Gastrocnemius medialis (tissue), 4 donors: Measurements from ENCODE around the gene MACROD2.

Source experiments
- POLR2A ChIP-seq, 2 donors: fragments of 450-650 bp; IDR thresholded peaks; one replicate each; pipeline ENCODE4 v1.6.1; 2017; ENCODE audit warnings: antibody characterized with exemption in 2 of 2, mild to moderate bottlenecking in 2 of 2, moderate library complexity in 2 of 2
- TF ChIP-seq, protein P1 (sequence below), 5 experiments: fragments of 450-650 bp in 3 of 5; fragments of 200-600 bp in 2 of 5; sonication (generic) in 2 of 5; IDR thresholded peaks in 4 of 5; conservative IDR thresholded peaks in 1 of 5; 1 replicate in 4 of 5; 2 replicates in 1 of 5; pipeline ENCODE4 v1.5.1; 2016 to 2019; ENCODE audit warnings: antibody characterized with exemption in 5 of 5, mild to moderate bottlenecking in 3 of 5, moderate library complexity in 3 of 5

DNA sequence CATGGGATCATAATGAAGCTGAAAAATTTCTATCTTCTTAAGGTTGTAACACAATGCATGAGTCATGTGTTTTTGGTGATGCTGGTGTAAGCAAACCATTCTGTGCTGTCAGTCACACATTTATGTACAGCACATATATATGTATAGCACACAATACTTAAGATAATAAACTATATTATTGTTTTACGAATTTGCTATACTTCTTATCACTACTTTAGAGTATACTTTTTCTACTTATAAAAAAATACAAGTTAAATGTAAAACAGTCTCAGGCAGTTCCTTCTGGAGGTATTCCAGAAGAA, 1262.2 kb downstream of the MACROD2 start:
- TF ChIP-seq POLR2A (IDR thresholded peaks at IDR 0.05) = no peak
- TF ChIP-seq, protein P1, sequence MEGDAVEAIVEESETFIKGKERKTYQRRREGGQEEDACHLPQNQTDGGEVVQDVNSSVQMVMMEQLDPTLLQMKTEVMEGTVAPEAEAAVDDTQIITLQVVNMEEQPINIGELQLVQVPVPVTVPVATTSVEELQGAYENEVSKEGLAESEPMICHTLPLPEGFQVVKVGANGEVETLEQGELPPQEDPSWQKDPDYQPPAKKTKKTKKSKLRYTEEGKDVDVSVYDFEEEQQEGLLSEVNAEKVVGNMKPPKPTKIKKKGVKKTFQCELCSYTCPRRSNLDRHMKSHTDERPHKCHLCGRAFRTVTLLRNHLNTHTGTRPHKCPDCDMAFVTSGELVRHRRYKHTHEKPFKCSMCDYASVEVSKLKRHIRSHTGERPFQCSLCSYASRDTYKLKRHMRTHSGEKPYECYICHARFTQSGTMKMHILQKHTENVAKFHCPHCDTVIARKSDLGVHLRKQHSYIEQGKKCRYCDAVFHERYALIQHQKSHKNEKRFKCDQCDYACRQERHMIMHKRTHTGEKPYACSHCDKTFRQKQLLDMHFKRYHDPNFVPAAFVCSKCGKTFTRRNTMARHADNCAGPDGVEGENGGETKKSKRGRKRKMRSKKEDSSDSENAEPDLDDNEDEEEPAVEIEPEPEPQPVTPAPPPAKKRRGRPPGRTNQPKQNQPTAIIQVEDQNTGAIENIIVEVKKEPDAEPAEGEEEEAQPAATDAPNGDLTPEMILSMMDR (IDR thresholded peaks at IDR 0.05 in 4 of 5, conservative IDR thresholded peaks at IDR 0.05 in 1 of 5) = no peak
